Nephron progenitor cell (in vitro differentiated cells): ENCODE measurements around the gene TRPM6.
"Not testable (repeated sequence)": the region's sequence is repeated elsewhere in the genome, so short reads cannot be mapped to it uniquely, and the experiment has no call there.

ENCODE experiments used
- DNase-seq: peaks from one replicate; pipeline ENCODE4 v3.0.0; 2021
- H3K27ac Mint-ChIP-seq: 2 replicates; pipeline ENCODE4 v1.8.0; 2021; ENCODE audit warnings: mild to moderate bottlenecking, moderate library complexity, mixed read lengths
- H3K27me3 Mint-ChIP-seq: 2 replicates; pipeline ENCODE4 v1.8.0; 2021; ENCODE audit warnings: mild to moderate bottlenecking, low read depth, mixed read lengths; ENCODE audit not compliant: poor library complexity
- H3K36me3 Mint-ChIP-seq: 2 replicates; pipeline ENCODE4 v1.8.0; 2021; ENCODE audit warnings: low read depth, mixed read lengths
- H3K4me1 Mint-ChIP-seq: 2 replicates; pipeline ENCODE4 v1.8.0; 2021; ENCODE audit warnings: mixed read lengths
- H3K4me3 Mint-ChIP-seq: 2 replicates; pipeline ENCODE4 v1.8.0; 2021; ENCODE audit warnings: mild to moderate bottlenecking, moderate library complexity, mixed read lengths
- H3K9me3 Mint-ChIP-seq: 2 replicates; pipeline ENCODE4 v1.8.0; 2021; ENCODE audit warnings: mild to moderate bottlenecking, moderate library complexity, mixed read lengths
- TF ChIP-seq, protein P1 (sequence below): fragments of 200-600 bp; sonication (generic); IDR thresholded peaks from 2 replicates; pipeline ENCODE4 v1.5.0; 2021; ENCODE audit warnings: antibody characterized with exemption

The TRPM6 gene

DNA sequence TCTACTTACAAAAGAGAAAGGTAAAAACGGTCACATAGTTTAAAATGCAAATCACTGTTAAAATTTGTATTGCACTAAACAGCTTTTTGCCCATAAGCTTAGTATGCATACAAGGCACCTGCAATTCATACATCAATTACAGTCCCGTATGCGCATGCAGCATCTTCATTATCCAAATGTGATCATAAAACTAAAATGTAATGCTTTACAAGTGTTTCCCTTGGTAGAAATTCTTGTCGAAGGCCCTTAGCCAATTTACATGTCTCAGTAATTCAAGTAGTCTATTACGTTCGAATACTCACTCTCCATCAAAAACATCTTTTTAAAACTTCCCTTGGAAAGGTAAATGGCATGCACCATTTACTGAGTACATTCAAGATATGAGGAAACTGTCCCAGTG, 32.6 kb downstream of the TRPM6 start:
- no peak for DNase-seq
- no peaks in the 10 kb centered on the region for H3K36me3 Mint-ChIP-seq
- H3K27ac Mint-ChIP-seq: no peak overlapping the region
- no peaks in the 10 kb centered on the region for H3K27me3 Mint-ChIP-seq
- H3K4me1 Mint-ChIP-seq: no peaks in the 10 kb centered on the region
- TF ChIP-seq, protein P1, sequence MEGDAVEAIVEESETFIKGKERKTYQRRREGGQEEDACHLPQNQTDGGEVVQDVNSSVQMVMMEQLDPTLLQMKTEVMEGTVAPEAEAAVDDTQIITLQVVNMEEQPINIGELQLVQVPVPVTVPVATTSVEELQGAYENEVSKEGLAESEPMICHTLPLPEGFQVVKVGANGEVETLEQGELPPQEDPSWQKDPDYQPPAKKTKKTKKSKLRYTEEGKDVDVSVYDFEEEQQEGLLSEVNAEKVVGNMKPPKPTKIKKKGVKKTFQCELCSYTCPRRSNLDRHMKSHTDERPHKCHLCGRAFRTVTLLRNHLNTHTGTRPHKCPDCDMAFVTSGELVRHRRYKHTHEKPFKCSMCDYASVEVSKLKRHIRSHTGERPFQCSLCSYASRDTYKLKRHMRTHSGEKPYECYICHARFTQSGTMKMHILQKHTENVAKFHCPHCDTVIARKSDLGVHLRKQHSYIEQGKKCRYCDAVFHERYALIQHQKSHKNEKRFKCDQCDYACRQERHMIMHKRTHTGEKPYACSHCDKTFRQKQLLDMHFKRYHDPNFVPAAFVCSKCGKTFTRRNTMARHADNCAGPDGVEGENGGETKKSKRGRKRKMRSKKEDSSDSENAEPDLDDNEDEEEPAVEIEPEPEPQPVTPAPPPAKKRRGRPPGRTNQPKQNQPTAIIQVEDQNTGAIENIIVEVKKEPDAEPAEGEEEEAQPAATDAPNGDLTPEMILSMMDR: no peak
- H3K4me3 Mint-ChIP-seq: no peak overlapping the region
- H3K9me3 Mint-ChIP-seq: peaks cover 4% of the 10 kb centered on the region

DNA sequence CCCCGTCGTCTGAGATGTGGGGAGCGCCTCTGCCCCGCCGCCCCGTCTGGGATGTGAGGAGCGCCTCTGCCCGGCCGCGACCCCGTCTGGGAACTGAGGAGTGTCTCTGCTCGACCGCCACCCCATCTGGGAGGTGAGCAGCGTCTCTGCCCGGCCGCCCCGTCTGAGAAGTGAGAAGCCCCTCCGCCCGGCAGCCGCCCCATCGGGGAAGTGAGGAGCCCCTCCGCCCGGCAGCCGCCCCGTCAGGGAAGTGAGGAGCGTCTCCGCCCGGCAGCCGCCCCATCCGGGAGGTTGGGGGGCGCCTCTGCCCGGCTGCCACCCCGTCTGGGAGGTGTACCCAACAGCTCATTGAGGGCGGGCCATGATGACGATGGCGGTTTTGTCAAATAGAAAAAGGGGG, 34.7 kb downstream of the TRPM6 start:
- not testable (repeated sequence) for H3K4me1 Mint-ChIP-seq, H3K27ac Mint-ChIP-seq, H3K4me3 Mint-ChIP-seq, H3K27me3 Mint-ChIP-seq, H3K36me3 Mint-ChIP-seq, H3K9me3 Mint-ChIP-seq, DNase-seq

DNA sequence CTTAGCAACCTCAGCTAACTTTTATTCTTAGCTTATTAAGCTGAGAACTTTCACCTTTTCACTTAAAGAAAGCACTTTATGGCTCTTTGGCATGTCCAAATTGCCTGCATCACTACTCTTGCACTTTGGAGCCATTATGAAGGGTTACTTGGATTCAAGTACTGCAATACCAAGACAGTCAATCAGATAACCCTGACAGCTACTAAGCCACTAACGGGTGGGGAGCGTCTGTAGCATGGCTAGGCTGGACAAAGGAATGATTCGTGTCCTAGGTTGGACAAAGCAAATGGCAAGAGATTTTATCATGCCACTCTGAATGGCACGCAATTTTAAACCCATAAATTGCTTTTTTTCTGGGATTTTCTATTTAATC, 39.6 kb downstream of the TRPM6 start:
- Mint-ChIP-seq H3K27ac (no peak overlapping the region), H3K4me3 (no peak overlapping the region), H3K9me3 (peaks cover 27% of the 10 kb centered on the region), H3K4me1 (peaks cover 6% of the 10 kb centered on the region), H3K36me3 (no peaks in the 10 kb centered on the region), H3K27me3 (no peaks in the 10 kb centered on the region)
- no peak for DNase-seq
- TF ChIP-seq, protein P1: no peak

DNA sequence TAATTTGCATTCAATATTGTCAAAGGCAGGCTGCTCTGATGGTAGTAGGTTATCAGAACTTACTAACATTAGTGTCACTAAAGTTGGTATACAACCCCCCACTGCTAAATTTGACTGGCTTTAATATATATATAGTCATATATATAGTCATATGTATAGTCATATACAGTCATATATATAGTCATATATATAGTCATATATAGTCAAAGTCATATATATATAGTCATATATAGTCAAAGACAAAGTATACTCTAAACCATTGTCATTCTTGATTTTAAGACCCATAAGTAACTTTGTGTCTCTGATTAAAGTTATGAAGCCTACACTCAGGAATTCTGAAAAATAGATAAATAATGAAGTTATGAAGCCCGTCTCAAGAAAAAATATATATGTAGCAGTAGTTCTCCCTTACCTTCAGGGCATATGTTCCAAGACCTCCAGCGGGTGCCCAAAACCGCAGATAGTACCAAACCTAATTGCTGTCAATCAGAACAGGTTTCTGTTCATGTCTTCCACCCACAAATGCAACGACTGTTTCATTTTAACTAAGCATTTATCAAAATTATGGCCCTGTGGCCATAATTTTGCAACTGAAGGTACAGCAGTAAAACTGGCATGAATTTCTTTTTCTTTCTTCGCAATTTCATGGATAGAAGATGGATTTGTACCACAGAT, 40.1 kb downstream of the TRPM6 start:
- H3K27ac Mint-ChIP-seq: no peak overlapping the region
- DNase-seq: no peak
- H3K9me3 Mint-ChIP-seq: peaks cover 30% of the 10 kb centered on the region
- TF ChIP-seq, protein P1: no peak
- no peaks in the 10 kb centered on the region for H3K36me3 Mint-ChIP-seq
- H3K27me3 Mint-ChIP-seq: no peaks in the 10 kb centered on the region
- no peak overlapping the region for H3K4me3 Mint-ChIP-seq
- peaks cover 6% of the 10 kb centered on the region for H3K4me1 Mint-ChIP-seq

DNA sequence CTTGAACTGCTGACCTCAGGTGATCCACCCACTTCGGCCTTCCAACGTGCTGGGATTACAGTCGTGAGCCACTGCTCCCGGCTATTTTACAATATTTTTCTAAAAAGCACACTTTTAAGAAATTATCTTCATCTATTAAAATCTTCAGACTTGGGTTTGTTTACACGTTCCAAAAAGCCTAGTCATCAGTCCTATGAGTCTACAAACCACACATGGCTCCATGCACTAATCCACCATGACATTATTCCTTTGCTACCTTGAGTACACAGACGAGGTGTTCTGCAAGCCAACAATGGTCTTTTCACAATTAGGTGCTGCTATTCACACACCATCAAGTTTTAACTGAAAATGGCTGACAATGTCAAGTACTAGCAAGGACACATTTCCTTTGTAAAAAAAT, 41.0 kb downstream of the TRPM6 start:
- H3K36me3 Mint-ChIP-seq: no peaks in the 10 kb centered on the region
- H3K4me3 Mint-ChIP-seq: no peak overlapping the region
- peaks cover 6% of the 10 kb centered on the region for H3K4me1 Mint-ChIP-seq
- DNase-seq: no peak
- TF ChIP-seq, protein P1: no peak
- H3K9me3 Mint-ChIP-seq: peaks cover 27% of the 10 kb centered on the region
- no peak overlapping the region for H3K27ac Mint-ChIP-seq
- no peaks in the 10 kb centered on the region for H3K27me3 Mint-ChIP-seq

DNA sequence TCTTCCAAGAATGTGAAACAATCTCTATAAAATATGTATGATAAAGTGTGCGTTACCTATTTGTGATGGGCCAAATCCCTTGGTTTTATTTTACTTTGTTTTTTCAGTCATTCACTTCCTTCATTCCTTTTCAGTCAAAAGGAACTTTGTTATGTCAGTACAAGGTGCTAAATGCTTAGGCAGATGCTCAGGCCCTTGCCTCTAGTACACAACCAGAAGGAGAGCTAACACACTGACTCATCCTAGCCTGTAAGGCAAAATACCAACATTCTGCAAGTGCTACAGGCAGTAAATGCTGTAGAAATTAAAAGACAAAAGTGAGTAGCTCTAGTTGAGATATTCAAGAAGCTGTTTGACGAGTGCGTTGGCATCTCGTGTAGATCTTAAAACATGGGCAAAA, 49.4 kb downstream of the TRPM6 start:
- H3K27me3 Mint-ChIP-seq: peaks cover 4% of the 10 kb centered on the region
- H3K9me3 Mint-ChIP-seq: peaks cover 6% of the 10 kb centered on the region
- TF ChIP-seq, protein P1: no peak
- no peak overlapping the region for H3K27ac Mint-ChIP-seq
- no peaks in the 10 kb centered on the region for H3K4me1 Mint-ChIP-seq
- no peak overlapping the region for H3K4me3 Mint-ChIP-seq
- no peaks in the 10 kb centered on the region for H3K36me3 Mint-ChIP-seq
- no peak for DNase-seq
